NCI-H446 treated with DMSO at 0.1 percent for 48 hours (cell line): ENCODE data around the gene TIE1.
"Not testable (repeated sequence)": the region's sequence is repeated elsewhere in the genome, so short reads cannot be mapped to it uniquely, and the experiment has no call there.

Source experiments
- DNase-seq: peaks from one replicate; lab custom pipeline; 2025; lab: John Stamatoyannopoulos, UW

TIE1 gene

GRCh38 chr1:43363283-43363934 lies 62.6 kb downstream of the TIE1 start:
- DNase-seq: no peak

- no peak for DNase-seq
These were observed 63.2 kb downstream of the TIE1 start for GRCh38 chr1:43363935-43364525.

GRCh38 chr1:43365678-43366077 lies 64.9 kb downstream of the TIE1 start:
- DNase-seq: no peak

GRCh38 chr1:43366179-43366578 lies 65.4 kb downstream of the TIE1 start:
- no peak for DNase-seq

GRCh38 chr1:43366601-43367025 lies 65.8 kb downstream of the TIE1 start:
- no peak for DNase-seq

GRCh38 chr1:43367026-43367903 lies 66.5 kb downstream of the TIE1 start:
- DNase-seq: no peak

GRCh38 chr1:43367904-43368645 lies 67.3 kb downstream of the TIE1 start, which contains the start of gene ELOVL1:
TSS of gene ELOVL1 (minus strand) at chr1:43368011. CDS start at chr1:43365609, 2,402 bp downstream.
- DNase-seq: peak; percentile 70

- no peak for DNase-seq
These were observed 67.9 kb downstream of the TIE1 start for GRCh38 chr1:43368646-43369020.

GRCh38 chr1:43369779-43370178 lies 69.0 kb downstream of the TIE1 start:
- DNase-seq: not testable (repeated sequence)

GRCh38 chr1:43370564-43370963 lies 69.8 kb downstream of the TIE1 start:
- no peak for DNase-seq

- DNase-seq: no peak
These were observed 71.4 kb downstream of the TIE1 start for GRCh38 chr1:43372172-43372571.
